Measurements from ENCODE around the gene BZW1.
A peak's percentile ranks its signal among the peaks of the same experiment; 100 is the strongest.

The BZW1 gene

GRCh38 chr2:200811333-200812121 lies at the start of gene BZW1:
TSS of gene BZW1 (plus strand) at chr2:200811910. CDS start at chr2:200813218, 1,308 bp downstream.
- DNase-seq (ENCODE audit: low read depth): peak; percentile 95

DNA sequence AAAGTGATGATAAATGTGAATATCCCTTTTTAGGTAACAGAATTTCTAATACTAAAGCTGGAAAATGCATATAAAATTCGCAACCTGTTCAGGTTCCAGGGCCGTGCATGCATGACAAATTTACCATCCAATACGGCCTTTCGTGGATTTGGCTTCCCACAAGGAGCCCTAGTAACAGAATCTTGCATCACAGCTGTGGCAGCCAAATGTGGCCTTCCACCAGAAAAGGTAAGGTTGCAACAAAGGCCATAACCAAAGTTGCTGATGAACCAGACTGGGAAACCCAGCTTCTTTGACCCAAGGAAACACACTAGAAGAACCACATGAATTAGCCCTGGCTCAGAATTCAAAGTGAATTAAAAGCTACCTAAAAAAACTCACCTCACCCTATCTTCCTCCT lies 49.6 kb upstream of the BZW1 start:
- DNase-seq (ENCODE audit: low read depth): no peak

- DNase-seq (ENCODE audit: low read depth): no peak
These were observed 48.3 kb upstream of the BZW1 start for GRCh38 chr2:200763422-200763821.

- peak; percentile 96 for DNase-seq (ENCODE audit: low read depth)
These were observed 46.4 kb upstream of the BZW1 start for GRCh38 chr2:200765139-200765951.

DNA sequence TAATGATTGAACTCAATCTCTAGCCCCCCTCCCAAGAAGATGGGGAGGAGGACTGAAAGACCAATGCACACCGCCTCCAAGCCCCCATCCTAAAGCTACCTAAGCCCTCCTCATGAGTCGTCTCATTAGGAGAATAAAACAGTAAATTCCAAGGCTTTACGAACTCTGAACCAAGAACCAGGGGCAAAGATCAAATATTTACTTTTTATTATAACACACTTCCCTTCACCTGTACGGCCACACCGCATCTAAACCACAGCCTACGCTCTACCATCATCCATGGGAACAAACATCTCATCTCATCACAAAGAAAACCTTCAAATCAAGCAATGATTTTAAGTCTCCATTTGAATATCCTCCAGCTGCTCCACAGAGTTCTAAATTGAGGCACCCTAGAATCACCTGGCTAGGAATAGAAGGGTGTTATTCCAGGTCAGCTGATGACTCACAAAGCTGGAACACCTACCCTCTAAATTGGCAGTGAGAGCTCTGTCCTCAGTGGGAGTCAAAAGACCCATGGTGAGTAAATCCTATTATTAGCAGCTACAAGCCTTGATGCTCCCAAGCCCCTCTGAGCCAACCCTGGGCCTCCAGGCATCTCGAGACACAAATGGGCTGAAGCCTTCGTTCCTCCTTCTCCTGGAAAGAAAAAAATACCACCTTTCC lies 45.6 kb upstream of the BZW1 start:
- DNase-seq (ENCODE audit: low read depth): no peak

- DNase-seq (ENCODE audit: low read depth): no peak
These were observed 44.4 kb upstream of the BZW1 start for GRCh38 chr2:200767111-200767885.

DNA sequence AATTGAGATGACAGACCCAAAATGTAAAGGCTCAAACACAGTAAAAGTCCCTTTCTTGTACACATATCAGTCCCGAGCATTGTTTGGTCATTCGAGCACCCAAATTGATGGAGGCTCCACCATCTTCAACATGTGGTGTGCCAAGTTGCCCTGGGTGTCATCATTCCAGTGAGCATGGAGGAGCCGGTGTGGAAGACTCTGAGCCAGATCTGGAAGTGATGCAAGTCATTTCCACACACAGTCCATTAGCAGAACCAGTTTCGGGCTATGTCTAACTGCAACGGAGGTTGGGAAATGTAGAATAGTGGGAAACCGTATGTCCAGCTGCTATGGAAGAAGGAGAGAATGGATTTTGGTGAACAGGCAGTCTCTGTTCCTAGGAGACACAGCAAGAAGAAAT lies 40.9 kb upstream of the BZW1 start:
- no peak for DNase-seq (ENCODE audit: low read depth)

DNA sequence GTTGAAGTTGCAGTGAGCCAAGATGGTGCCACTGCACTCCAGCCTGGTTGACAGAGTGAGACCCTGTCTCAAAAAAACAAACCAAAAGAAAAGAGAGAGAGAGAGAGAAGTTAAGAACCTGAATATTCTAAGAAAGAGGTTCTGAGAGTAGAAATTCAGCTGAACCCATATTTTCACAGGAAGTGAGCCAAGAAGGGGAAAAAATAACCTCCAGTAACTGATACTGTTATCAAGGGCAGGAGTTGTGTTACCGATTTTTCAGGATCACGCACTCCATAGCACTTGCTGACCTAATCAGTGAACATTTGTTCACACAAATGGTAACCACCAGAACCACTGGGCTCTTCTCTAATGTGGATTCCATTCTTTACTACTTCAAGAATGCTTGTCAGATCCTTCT lies 39.1 kb upstream of the BZW1 start:
- DNase-seq (ENCODE audit: low read depth): no peak

DNA sequence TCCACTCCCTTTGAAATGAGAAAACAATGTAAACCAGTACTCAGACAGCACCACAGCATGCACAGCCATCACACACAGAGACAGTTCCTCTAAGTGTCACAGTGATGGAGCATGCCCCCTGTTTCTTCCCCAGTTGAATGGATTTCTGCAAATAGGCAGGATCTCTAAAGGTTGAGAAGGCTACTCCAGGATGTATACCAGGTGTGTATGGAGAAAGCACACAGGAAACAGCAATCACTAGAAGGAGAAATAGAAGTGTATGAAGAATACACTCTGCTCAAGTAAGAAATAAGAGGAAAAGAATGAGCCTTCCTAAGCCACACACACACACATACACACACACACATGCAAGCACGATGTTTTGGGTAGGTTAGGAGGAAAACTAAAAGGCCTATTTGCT lies 38.6 kb upstream of the BZW1 start:
- DNase-seq (ENCODE audit: low read depth): no peak

- no peak for DNase-seq (ENCODE audit: low read depth)
These were observed 36.8 kb upstream of the BZW1 start for GRCh38 chr2:200774920-200775319.

DNA sequence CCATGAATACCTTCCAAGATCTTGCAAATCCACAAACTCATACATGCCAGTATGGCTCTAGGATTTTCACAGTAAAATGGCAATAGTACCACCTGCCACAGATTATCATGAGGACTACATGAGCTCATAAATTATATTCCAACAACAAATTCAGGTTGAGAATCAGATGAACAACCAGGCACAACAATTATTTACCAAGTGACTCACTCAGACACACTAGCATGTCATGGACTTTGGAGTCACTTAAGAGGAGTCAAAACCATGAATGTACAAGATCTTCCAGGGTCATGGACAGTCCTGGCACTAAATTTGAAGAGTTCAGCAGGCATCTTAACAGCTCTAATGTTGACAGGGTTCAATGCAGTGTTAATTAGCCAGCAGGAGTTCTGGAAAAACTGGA lies 34.4 kb upstream of the BZW1 start:
- no peak for DNase-seq (ENCODE audit: low read depth)

DNA sequence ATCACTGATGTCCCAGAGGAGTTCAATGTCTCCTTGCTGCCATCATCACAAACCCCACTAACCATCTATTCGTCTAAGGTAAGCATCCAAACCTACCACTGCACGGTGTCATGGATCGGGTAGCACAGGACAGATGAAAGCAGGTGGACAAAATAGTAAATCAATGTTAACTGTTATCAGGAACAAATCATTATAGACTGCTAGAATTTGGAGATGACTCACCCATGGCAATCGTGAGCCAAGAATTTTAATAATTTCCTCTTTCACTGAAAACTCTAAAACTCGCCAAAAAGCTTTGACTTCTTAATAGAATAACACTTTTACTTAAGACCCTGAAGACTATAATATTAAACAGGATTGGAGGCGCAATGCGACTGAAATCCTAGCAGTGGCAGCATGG lies 33.7 kb upstream of the BZW1 start:
- no peak for DNase-seq (ENCODE audit: low read depth)

DNA sequence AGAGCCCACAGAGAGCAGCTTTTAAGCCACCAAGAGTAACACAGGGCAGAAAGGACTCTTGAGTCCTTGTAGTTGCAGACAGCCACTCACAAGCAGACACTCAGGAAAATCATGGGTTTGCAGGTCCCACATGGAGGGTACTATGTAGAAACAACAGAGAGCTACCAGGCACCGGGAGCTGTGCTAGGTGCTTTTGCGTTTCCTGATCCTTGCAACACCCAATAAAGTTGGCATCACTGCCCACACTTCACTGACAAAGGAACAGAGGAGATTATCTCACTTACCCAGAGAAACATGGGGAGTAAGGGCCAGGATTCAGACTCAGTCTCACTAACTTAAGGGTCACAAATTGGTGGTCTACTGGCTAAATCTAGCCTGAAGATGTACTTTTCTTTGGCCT lies 32.5 kb upstream of the BZW1 start:
- DNase-seq (ENCODE audit: low read depth): no peak

- no peak for DNase-seq (ENCODE audit: low read depth)
These were observed 30.1 kb upstream of the BZW1 start for GRCh38 chr2:200781616-200782015.

DNA sequence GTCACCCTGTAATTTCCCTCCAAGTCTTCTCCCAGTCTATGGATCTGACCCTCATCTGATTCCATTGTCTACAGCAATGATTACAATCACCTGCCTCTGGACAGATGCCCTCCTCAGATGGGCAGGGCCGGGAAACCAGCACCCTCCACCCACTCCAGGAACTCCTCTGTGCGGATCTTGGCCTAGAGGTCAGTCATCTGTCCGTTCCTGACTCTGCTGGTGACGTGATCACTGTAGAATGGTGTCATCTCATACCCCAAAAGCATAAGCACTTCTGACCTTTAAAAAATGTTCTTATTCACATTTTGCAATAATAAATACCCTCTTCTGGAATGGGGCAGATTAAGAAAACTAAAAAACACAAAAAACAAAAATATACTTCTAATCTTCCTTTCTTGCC lies 29.5 kb upstream of the BZW1 start:
- DNase-seq (ENCODE audit: low read depth): no peak

GRCh38 chr2:200784215-200784614 lies 27.5 kb upstream of the BZW1 start:
- no peak for DNase-seq (ENCODE audit: low read depth)

DNA sequence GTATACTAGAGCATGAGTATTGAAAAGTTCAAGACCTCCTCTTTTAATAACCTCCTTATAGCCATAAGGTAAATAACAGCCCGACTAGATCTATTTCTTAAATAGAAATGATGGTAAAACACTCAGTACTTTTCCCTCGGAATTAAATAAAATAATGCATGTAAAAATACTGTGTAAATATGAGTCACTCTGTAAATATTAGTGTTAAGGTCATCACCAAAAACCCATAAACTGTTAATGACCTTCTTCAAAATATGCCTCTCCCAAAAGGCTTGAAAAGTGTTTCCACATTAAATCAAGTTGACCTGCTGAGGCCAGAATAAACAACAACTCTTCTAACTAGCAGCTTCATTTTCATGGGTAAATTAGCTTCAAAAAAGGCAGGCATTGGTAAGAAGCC lies 25.3 kb upstream of the BZW1 start:
- DNase-seq (ENCODE audit: low read depth): no peak

GRCh38 chr2:200786826-200787225 lies 24.9 kb upstream of the BZW1 start:
- peak; percentile 85 for DNase-seq (ENCODE audit: low read depth)

DNA sequence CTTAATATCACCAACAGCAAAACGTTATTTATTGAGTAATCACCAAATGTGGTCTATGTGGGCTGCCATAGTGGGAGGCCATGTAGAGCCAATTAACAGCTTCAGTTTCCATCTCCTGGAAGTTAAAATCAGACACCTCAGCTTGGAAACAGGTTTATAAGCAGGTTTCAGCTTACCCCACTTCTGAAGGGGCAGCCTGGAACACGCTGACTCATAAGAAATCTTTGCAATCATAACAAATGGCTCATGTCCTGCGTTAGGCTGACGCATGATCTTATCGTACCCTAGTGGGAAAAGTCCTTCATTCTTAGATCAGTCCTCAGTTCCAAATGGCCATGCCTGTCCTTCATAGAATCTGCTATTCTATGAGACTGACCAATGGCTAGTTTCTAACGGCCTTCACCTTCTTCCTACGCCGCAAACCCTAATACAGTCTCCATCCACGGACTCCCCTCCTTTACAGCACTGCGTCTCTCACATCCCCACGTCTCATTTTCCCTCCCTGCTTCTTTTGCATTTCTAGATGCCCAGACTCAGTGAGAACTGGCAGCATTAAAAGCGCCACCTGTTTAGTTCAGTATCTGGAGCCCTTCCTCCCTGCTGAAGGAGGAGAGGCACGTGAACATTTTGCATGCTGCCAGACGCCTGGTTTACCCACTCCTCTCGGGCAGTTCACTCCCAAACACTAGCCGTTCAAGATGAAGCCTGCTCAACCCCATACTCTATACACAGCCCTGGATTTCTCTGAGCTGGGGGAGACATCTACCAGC lies 24.2 kb upstream of the BZW1 start:
- peak; percentile 91 for DNase-seq (ENCODE audit: low read depth)

GRCh38 chr2:200788121-200788718 lies 23.5 kb upstream of the BZW1 start:
- no peak for DNase-seq (ENCODE audit: low read depth)

DNA sequence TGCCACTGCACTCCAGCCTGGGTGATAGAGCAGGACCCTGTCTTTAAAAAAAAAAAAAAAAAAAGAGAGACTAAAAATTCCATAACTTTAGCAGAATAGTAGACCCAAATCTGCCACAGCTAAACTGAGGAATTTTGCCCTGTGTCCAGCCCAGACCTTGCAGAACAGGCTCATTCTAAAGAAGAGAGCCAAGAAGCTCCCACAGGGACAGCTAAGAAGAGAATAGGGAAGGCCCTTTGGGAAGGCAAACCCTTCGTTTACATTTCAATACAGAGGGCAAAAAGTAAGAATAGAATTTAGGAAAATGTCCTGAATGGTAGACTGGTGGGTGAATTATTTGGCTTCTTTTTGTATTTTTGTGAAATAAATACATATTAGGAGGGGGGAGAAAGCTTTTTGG lies 21.5 kb upstream of the BZW1 start:
- DNase-seq (ENCODE audit: low read depth): no peak
